GM18519 (cell line): ENCODE results near the gene DAB1.
"Not testable (repeated sequence)": the region's sequence is repeated elsewhere in the genome, so short reads cannot be mapped to it uniquely, and the experiment has no call there.

Experiments used
- ATAC-seq: cut with Tn5 transposase; IDR thresholded peaks from one replicate; pipeline ENCODE4 v1.9.1; 2021; ENCODE audit warnings: mild to moderate bottlenecking, moderate library complexity; ENCODE audit not compliant: unreplicated experiment, low FRiP score

DAB1 gene

DNA sequence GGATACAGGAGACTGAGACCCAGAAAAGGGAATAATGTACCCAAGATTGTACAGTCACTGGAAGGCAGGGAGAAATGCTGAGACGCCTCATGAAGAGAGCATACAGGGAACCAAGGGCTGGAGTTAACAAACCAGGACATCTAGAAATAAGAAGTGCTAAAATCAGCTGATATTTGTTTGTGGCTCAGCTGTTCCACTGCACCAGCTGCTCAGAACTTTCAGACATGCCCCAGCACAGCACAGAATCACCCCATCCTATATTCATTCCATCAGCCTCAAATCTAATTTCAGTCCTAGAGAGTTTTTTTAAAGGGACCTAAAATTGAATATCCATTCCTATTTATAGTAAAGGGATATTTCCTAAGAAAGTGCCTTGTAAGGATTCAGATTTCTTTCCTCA is 60.2 kb downstream of the DAB1 start:
- ATAC-seq = no peak

DNA sequence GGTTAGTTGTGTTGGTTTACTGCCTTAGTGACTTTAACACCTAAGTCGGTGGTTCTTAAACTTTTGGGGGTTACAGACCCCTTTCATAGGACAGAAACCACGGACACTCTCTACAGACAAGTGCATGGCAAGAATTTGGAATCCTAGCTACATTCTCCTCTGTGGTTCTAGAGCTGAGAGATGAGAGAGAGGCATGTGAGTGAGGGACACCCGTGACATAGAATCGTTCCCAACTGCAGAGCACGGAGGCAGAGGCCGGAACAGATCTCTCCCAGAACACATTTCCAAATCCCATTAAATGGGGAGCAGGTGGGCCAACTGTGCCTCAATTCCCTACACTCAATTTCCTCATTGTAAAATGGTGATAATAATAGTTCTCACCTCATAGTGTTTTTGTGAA is 60.7 kb downstream of the DAB1 start:
- no peak for ATAC-seq

DNA sequence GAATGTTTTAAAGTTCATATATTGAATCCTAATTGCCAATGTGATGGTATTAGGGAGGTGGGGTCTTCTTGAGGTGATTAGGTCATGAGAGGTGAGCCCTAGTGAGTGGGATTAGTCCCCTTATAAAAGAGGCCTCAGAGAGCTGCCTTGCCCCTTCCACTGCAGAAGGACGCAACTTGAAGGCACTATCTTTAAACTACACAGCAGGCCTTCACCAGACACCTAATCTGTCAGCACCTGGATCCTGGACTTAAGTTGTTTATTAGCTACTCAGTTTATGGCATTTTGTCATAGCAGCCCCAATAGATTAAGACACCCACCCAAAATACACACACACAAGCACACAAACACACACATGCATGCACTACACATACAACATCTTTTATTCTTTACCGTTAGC is 61.4 kb downstream of the DAB1 start:
- ATAC-seq = no peak

DNA sequence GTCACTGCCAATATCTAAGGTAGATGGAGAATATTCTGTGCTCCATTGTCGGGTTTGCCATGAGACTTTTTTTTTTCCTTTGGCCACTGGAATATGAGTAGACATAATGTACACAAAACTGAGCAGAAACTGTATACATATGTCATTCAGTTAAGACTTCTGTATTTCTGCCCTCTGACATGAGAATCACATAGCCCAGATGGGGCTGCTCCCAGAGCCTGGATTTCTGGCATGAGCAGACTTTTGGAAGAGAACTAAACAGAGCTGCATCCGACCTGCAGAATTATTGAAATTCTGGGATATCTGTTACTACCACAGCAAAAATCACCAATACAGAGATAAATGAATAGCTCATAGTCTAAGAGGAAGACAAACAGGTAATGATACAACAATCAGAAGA is 62.3 kb downstream of the DAB1 start:
- ATAC-seq = no peak

DNA sequence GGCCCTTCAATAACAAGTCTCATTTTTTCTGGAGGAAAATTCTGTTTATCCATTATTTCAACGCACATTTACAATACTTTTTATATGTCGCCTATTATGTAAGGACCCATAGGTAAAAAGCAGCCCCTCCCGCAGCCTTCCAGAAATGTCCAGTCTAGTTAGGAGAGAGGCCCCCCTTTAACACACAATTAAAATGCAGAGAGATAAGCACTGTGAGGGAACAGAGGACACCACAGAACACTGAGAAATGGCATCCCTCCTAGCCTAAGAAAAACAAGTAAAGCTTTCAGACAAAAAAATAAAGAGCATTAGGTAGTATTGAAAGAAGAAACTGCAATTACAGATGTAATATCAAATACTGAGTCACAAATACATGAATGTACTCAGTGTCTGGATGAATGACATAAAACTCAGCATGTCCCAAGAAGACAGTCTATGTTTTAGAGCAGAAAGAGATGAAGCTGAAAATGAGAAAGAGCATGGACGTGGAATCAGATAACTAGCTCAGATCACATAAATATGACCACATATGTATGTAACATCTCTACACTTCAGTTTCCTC is 62.9 kb downstream of the DAB1 start:
- no peak for ATAC-seq

DNA sequence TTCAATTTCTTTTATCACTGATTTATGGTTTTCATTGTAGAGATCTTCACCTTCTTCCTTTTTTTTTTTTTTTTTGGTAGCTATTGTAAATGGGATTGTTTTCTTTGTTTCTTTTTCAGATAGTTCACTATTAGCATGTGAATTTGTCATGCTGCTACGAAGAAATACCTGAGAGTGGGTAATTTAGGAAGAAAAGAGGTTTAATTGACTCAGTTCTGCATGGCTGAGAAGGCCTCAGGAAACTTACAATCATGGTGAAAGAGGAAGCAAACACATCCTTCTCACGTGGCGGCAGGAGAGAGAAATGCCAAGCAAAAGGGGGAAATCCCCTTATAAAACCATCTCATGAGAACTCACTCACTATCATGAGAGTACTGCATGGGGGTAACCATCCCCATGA is 66.4 kb downstream of the DAB1 start:
- ATAC-seq = no peak

DNA sequence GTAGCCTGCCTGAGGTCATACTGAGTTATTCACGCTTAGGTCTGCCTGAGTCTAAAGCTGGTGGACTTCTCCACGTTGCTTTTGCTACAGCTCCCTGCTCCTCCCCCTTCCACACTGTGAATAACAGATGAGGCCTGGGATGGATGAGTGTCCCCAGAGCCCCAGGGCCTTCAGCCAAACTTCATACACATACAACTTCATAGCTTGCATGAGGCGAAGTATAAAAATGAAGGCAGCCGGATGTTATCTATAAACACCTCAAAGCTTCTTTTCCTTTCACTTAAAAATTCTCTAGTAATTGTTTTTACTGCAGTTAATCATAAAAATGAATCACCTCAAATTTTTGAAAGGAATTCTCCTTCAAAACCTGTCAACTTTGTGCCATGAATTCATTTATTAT is 70.2 kb downstream of the DAB1 start:
- no peak for ATAC-seq

DNA sequence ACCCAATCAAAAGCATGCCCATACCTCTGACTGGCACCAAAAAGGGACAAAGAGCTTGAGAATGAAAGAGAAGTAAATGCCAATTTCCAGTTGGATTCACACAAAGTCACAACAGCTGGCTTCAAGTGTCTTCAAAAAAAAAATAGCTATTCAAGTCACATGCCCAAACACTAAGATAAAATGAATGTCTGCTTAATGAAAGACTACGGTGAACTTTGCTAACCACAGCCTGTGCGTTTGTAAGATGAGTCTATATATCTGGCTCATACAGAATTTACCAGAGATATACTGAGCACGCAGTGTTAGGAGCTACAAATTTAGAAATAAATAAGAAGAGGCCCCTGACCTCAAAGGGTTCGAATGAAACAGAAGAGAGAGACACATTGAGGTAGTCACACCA is 73.2 kb downstream of the DAB1 start:
- no peak for ATAC-seq

DNA sequence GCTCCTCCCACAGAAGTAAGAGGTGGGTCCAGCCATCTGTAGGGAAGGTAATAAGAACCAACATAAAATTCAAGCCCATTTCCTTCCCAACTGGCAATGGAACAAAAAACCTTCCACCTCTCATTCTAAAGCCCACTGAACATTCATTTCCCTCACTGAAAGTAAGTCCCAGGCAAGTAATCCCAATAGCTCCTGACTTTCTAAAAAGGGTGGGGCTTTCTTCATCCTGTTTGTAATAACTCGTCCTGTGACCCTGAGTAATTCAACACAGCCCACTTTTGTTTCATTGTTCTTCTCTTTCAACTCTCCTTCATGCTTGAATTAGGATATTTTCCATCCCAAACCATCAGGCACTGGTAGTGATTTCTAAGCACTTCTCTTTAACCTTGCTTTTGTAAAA is 74.9 kb downstream of the DAB1 start:
- ATAC-seq = no peak

DNA sequence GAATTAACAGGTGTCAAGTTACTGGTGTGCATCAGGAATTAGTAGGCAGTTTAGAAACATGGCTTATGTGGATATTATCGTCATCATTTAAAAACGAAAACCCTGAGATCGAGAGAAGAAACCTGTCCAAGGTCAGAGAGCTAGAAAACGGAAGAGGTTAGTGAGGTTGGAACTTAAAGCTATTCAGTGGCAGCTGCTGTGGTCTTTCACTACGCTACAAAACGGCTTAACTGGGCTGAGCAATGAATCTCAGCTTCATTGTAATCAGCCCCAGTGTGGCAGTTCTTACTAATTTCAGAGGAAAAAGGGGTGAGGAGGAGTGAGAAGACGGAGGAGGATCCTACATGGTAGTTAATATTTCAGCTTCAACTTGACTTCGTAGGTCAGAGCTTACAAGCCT is 77.9 kb downstream of the DAB1 start:
- ATAC-seq = no peak

DNA sequence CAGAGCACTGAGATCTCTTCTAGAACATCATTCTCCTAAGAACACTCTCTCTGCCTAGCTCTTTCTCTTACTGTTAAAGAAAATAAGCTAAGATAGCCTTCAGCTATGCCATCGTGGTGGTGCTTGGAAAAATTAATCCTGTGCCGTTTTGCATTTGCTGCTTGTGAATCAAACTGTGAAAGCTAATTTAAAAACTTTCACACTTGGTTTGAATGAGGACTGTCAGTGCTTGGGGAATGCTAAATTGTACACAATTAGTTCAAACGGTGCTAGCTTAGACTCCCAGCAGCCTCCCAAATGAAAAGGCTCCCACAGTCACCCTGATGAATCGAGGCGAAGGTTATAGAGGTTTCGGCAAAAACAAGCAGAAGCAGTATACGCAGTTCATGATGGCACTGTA is 79.6 kb downstream of the DAB1 start:
- ATAC-seq = no peak

DNA sequence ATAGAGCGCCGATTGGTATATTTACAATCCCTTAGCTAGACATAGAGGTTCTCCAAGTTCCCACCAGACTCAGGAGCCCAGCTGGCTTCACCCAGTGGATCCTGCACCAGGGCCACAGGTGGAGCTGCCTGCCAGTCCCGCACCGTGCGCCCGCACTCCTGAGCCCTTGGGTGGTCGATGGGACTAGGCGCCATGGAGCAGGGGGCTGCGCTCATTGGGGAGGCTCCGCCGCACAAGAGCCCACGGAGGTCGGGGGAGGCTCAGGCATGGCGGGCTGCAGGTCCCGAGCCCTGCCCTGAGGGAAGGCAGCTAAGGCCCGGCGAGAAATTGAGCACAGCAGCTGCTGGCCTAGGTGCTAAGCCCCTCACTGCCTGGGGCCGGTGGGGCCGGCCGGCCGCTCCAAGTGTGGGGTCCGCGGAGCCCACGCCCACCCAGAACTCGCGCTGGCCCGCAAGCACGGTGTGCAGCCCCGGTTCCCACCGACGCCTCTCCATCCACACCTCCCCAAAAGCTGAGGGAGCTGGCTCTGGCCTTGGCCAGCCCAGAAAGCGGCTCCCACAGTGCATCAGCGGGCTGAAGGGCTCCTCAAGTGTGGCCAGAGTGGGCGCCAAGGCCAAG is 80.5 kb downstream of the DAB1 start:
- not testable (repeated sequence) for ATAC-seq

DNA sequence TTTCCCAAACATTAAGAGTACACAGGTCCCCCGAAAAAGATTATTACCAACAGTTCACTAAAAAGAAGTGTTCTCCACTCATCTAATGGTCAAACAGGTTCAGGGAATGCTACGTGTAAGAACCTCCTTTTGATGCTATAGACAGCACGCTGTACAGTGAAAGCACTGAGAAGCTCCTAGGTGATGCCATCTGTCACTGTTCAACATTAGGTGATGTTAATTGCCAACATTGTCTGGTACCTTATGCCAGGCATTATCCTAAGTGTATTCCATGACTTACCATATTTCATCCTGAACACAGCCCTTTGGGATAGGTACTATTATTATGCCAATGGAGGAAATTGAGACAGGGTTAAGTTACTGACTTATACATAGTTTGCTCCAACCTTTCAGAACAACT is 82.1 kb downstream of the DAB1 start:
- no peak for ATAC-seq

DNA sequence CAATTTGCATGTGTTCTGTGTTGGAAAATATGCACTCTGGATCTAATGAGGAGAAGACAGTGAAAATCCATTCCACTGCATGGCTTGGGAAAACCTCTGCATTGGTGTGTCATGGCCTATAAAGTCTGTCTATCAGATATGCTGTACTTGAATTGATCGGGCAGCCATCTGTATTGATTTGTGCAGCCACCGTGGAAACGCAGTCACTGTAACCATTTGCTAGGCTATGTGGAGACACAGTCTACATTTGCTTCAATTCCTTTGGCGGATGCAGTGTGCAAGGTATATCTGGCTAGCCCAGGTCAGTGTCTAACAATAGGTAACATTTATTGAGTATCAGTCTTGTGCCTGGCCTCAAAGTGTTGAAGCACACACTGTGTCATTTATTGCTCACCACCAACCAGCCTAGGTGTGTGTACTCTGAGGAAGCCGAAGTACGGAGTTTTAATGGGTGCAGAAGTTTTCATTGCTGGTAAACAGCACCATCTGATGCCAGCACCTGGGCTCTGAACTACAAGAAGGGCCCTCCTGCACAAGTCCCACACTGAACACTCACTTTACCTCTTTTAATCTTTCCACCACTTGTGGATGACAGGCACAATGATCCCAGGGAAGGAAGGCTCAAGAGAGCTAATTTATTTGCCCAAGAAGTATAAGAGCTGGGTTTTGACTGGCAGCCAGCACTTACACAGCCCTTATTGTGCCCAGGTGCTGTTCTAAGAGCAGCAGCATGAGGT is 83.4 kb downstream of the DAB1 start:
- no peak for ATAC-seq

DNA sequence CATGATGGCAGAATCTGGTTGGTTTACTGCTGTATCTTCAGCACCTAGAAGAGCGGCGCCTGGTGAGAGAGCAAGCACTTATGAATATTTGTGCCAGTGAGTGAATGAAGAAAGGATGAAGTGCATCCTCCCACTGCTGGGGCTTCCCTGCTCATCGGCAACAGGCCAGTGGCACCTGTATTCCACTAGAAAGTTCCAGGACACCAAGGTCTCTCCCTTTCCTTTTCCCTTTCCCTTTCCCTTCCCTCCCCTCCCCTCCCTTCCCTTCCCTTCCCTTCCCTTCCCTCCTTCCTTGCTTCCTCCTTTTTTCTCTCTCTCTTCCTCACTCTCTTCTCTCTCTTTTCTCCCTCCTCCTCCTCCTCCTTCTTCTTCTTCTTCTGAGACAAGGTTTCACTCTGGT is 86.2 kb downstream of the DAB1 start:
- ATAC-seq = no peak

DNA sequence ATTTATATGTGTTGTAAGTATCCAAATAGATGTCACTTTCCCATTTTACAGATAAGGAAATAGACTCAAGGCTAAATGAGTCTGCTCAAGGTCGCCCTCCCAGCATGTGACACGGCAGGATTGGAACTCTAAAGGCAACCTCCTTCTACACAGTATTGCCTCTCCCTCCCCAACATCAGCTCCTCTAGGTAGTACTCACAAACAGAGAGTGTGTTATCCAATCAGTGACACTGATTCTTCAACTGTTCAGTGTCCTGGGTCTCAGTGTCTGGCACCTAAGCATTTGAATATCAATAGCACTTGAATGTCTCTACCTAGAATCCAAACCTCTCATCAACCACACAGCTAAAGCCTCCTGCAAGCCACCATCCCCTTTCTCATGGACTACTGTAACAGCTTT is 87.1 kb downstream of the DAB1 start:
- ATAC-seq = no peak

DNA sequence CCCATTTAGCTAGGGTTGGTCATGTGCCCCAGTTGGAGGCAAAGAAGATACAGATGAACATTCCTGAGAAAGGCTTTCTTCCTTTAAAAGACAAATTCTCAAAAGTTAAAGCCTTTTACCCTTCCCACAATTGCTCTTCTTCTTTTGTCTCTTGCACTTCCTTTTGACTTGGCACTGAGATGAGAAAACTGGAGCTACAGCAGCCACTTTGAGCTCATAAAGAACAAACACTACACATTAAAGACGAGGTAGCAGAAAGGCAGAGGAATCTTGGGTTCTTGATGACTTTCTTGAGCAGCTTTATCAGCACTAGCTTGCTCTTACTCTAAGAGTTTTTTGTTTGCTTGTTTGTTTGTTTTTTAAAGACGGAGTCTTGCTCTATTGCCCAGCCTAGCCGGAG is 92.2 kb downstream of the DAB1 start:
- no peak for ATAC-seq

DNA sequence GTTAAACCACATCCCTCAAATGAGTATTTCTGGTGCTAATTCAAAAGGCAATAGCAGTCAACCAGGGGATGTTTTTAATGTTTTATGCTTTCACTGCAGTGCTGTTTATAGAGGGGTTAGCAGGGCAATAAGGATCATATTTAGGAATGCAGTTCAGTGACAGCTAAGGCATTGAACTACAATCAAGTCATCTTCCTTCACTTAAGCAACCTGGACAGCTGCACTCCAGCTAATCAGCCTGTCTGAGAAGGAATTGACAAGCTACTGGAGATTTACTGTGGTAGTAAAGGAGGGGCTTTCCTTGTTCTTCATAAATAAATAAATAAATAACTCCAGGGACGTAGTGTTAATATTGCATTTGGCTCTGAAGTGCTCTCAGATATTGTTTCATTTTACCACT is 93.9 kb downstream of the DAB1 start:
- ATAC-seq = no peak

DNA sequence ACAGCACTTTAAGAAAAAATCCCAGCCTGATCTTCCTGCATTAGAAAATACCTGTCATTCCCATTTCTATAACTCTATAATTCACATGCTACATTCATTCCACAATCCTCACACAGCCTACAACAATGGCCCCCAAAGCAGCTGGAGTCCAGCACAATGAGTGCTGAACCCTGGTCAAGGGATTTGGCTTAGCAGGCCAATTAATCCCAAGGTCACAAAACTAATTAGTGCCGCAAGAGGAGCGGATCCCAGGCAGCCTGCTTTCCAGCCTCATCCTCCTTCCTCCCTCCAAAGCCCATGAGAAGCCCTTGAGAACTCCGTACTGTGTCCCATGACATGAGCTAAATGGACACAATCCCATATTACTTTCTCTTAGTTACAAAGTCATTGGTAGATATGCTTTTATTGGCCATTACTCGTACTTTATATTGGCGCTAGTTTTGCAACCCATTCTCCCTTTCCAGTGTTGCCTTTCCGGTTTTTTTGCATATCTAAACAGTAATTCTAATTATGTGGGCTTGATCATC is 94.8 kb downstream of the DAB1 start:
- no peak for ATAC-seq

DNA sequence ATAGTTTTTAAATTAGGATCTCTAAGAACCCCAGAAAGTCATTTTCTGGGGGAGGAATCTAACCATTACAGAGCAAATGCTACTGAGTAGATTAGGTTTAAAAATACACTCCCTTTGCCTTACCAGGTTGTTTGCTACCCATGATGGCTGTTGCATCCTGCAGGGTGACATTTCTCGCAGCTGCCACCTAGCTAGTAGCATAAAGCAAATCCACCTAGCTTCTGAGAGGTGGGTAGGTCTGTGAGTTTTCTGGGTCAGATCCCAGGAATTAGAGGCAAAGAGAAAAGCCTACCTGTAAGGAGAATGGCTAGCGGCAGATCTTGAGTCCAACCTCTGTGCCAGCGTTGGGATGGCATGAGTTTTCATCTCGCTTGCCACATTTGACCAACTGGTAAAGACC is 95.9 kb downstream of the DAB1 start:
- no peak for ATAC-seq

DNA sequence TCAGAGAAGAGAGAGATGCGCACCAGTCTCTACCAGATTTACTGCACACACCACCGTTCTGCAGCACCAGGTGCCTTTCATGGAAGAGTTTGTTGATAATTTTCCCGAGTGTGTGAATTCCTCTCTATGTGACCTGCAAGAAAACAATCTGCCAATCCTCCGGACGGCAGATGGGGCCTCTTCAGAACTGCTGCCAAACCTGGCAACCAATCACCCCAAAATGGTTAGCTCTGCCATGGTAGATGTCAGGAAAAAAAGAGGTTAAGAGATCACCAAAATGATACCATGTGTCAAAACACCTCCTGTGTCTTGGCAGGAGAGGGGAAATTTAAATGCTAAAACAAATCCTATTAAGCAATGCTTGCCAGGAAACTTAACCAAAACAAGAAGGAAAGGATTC is 96.5 kb downstream of the DAB1 start:
- ATAC-seq = no peak

DNA sequence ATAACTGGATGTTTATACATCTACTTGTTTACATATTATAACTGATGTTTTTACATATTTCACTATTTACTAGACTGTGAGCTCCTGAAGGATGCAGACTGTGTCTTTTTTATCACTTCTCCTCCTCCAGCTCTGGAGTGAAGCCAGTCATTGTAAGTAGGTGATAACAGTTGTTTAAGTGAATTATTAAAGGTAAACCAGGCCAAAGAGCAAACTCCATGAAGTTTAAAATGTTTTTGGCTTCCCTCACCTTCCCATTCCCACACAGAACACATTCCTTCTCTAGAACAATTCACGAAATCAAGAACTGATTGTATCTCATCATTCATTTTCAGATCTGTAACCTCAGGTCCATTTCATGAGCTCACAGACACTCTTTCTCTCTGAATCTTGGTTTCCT is 98.3 kb downstream of the DAB1 start:
- no peak for ATAC-seq
